Dermis blood vessel endothelial cell (primary cell): ENCODE results near the gene HEPN1. TPM values are rescaled to one million over a fixed set of nuclear protein-coding genes. Genes with fewer than 3 reads are reported as not detected.

ENCODE experiments used
- DNase-seq: peaks from one replicate; pipeline ENCODE4 v3.0.0; 2010
- total RNA-seq: library from RNA; depleted of rRNA; stranded (reverse); fragments of >200 nt; gene quantifications from 2 replicates; pipeline ENCODE4 v1.2.3, GENCODE V29; 2014

The HEPN1 gene
- total RNA-seq, 1 donor from 2014 or later = not detected

DNA sequence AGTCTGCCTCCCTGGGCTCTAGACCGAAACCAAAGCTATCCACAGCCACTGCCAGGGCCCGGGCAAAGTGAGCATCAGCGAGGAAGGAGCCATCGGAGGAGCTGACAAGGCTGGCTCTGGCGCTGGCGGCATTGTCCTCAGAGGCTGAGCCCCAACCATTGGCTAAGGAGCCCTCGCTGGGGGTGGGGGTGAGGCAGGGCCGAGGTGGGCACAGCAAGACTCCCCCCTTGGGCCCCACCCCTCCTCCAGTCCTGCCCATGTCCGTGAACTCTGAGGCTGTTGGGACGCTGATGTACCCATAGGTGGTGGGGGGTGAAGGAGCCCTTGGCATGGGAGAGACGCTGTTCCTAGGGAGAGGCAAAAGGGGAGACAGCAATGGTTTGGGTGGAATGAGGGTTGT lies 32.6 kb upstream of the HEPN1 start:
- DNase-seq = no peak

DNA sequence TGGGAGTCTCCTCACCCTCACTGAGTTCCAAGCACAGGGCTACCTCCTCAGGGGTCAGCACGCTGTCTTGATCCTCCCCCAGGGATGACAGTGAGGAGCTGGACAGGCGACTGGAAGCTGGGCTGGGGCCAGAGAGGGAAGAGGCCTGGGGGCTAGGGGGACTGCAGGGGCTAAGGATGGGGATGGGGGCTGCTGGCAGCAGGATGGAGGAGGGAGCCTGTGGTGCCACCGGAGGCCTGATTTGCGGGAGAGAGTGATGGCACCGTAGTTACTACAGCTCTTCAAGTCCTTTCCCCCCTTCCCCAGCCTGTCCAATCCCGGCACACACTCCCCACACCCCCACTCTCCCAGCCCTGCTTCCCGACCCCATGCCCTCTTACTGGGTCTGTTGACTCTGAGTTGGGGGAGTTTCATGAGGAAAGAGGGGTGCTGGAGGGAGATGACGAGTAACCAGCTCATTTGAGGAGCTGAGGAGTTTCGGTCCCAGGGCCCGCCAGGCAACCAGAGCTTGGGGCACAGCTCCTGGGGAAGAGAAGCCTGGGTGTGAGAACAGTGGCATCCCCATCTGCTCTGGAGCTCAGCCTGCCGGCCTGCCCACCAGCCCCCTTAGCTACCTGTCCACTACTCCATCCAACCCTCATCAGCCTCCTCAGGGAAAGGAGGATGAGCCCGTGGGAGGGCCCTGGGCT lies 31.9 kb upstream of the HEPN1 start:
- DNase-seq = no peak

DNA sequence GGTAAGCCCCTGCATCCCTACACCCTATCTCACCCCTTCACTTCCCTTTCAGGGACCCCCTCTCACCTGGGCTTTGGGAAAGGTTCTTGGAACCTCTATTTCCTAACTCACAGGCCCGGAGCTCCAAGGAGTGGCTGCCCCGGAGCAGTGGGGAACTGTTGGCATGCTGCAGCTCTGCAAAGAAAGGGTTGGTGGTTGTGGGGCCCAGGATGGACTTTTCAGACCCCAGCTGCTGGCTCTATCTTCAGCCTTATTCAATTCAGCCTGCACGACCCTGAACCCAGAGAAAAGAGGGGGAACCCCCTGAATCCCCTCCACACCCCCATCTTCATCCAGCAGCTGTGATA lies 31.4 kb upstream of the HEPN1 start:
- DNase-seq = no peak

GRCh38 chr11:124889191-124890091 lies 29.6 kb upstream of the HEPN1 start:
- DNase-seq = no peak

GRCh38 chr11:124890151-124890550 lies 28.9 kb upstream of the HEPN1 start:
- no peak for DNase-seq

DNA sequence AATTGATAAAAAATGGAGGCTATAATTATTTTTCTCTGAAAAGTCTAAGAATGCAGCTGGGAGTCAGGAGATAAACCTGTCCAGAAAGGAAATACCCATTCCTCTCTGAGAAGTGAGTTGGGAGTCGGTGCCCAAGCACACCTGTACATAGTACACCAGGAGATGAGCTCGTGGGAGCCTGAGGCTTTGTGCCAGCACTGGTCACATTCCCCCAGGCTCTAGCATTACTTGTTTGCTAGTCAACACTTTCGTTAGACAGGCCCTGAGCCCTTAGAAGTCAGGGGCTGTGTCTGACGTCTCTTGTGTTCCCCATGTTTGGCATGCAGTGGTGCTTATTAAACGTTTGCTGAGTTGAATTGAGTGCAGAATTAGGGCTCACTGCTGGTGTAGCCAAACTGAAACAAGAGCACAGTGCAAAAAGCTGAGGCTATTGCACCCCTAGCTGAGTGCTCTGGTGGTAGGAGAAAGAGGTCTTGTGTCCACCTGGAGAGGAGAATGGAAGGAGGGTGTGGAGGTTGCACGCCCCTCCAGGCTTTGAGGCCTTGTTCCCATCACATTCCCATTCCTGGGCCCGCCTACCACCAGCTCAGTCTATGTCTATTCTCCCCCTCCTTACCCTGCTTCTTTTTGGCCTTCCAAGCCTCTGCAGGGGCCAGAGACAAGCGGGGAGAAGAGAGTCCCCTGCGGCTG lies 28.2 kb upstream of the HEPN1 start:
- no peak for DNase-seq

DNA sequence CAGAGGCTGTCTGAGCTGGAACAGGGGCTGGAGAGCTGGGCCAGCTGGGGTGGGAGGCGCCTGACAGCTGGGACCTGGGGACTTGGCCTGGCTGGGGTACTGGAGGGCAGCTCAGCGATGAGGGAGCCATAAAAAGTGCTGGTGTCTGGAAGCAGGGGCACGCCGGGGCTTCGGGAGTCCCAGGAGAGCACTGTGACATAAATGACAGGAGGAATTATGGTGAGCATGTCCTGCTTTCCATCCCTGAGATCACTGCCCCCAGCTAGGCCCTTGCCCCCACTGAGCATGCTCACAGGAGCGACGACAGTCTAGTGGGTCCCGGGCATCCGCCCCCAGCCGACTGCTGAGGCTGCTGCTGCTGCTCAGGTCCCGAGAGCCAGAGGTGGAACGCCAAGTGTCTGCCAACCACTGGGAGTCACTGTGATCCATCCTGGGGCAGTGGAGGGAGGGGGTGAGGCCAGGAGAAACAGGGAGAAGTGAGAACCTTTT lies 27.6 kb upstream of the HEPN1 start:
- DNase-seq = peak; percentile 7

DNA sequence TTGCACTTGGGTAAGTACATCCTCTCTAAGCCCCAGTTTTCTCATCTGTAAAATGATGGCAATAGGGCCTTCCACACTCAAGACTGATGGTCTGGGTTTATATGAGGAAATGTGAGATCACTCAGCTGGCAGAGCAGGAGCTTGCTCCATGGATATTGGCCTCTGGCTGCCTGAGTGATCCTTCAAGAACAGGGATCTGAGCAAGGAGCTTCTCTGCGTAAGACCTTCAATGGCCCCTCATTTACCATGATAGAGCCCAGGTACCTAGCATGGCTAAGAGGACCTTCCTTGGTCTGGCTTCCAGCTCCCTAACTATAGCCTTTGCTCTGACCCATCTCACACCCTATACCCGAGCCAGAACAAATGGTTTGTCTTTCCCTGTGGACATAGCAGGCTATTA lies 26.9 kb upstream of the HEPN1 start:
- no peak for DNase-seq

GRCh38 chr11:124892750-124893454 lies 26.1 kb upstream of the HEPN1 start:
- DNase-seq = peak; percentile 64

DNA sequence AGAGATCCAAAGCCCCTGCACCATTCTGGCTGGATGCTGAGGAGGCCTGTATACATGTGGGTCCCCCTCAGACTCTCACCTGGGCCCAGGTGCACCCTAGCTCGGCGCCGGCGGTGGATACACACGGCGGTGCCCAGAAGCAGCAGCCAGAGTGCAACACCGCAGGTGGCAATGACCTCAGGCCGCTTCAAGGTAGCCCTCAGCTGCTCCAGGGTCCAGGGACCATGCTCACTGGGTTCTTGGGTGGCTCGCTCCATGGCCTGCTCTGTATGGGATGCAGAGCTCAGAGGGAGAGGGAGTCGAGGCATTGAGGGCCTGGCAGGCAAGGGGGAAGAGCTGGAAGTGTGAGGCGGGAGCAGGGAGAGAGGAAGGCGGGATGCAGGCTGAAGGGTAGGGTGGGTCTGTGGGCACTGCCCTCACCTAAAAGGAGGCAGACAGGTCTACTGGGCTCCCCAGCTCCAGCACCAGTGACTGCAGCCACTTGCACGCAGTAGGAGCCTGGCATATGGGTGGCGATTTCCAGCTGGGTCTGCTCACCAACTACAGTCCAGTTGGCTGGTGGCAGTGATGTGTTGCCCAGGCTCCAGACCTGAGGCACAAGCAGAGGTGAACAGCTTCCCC lies 25.2 kb upstream of the HEPN1 start:
- no peak for DNase-seq

DNA sequence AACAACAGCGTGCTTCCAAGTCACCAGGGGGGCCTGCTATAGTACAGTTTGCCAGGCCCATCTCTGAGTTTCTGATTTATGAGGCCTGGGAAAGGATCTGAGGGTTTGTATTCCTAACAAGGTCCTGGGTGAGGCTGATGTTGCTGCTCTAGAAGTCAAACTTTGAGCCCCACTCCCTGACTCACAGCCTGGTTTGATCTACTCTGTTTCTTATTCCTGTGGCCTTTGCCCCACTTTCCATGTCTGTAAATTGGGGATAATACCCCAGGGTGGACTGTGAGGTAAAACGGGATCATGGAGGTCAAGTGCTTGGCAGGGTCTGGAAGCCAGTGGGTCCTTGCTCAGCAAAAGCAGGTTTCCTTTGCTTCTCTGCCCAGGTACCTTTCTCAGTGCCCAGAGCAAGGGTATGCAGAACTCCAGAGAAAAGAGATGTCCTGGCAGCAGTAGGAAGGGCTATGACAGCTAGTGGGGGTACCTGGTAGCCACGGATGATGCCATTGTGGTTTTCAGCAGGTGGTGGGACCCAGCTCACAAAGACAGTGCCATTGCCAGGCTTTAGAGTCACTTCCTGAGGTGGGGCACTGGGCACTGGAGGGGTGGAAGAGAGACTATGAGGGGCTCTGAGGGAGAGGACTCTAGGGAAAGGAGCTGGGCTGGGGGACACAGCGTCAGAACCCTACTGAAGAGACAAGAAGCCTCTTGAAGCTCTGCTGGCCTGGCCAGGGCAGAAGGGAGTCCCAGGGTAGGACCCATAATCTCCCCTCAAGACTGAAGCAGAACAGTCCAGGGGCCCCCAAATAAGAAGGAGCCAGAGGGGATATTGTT lies 24.2 kb upstream of the HEPN1 start:
- DNase-seq = no peak

DNA sequence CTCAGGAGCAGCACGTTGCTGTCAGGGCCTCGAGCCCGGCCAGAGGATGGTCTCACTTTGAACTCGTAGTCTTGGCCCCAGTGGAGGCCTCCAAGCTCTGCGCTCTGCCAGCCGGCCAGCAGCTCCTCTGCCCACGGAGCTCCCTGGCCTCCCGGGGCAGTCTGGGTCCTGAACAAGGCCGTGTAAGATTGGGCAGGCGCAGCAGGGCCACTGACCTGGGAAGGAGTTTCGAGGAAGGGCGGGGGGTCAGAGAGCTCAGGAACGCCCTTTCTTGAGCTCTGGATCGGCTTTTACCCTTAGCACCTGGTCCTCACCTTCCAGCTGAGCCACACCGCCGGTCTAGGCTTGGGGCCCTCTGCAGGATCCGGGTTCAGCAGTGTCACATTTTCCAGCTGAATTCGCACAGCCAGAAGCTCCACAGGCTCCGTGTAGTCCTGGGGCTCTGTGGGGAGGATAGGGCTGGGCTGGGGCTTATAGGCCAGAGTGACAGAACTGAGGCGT lies 23.5 kb upstream of the HEPN1 start:
- no peak for DNase-seq

DNA sequence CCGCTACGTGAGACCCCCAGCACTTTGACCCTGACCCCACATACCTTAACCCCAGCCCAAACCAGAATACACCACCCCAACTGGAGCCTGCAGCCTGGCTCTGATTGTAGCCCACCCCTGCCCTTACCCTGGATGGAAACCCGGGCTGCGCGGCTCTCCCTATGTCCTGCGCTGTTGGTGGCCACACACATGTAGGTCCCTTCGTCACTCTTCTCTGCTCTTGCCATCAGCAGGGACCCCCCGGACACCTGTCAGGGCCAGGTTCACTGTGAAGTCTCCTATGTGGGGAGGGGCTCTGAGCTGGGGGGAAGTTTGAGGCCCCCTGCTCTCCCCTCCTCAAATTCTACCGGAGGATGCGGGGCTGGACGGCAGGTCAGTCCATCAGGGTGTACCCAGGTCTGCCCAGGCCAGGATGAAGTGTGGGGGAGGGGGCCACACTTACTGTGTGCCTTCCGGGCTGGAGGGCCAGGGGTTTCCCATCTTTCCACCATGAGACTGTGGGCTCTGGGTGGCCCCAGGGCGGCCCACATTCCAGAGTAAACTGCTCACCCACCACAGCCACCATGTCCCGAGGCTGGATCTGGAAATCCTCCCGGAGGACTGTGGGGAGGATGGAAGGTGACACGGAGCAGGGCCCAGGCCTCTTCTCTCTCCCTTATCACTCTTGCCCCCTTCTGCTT lies 22.8 kb upstream of the HEPN1 start:
- peak; percentile 30 for DNase-seq

GRCh38 chr11:124896821-124897391 lies 22.1 kb upstream of the HEPN1 start:
- peak; percentile 29 for DNase-seq

DNA sequence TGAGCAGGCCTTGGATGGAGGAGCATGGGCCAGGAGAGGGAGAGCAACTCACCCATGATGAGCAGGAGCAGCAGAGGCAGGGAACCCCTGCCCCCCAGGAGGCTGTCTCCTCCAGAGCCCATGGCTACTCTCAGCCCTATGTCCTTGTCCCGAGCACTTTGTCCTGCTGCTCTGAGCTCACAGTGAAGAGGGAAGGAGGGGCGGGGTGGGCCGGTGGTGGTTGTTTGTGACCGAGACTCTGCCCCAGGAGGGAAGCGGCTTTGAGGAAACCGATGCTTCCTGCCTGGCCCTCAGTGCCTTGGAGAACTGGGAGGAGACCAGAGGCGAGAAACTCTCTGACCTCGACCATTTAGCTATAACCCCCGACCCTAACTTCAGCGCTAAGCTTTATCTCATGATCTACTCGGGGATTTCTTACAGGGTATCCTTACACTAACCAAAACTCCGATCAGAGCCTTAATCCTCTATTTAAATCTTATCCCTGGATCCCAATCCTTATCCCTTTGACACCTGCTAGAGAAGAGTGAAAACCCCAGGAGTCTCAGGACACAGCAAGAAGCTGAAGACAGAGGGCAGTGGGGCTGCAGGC lies 21.3 kb upstream of the HEPN1 start, which contains the start of gene ROBO4:
Gene ROBO4, minus strand, starts transcription at position 192 of the 589 bp plus-strand sequence. Its CDS starts 70 bp downstream, at position 122.
- peak; percentile 84 for DNase-seq

GRCh38 chr11:124898263-124898680 lies 20.8 kb upstream of the HEPN1 start:
- peak; percentile 80 for DNase-seq

GRCh38 chr11:124898711-124899110 lies 20.3 kb upstream of the HEPN1 start:
- peak; percentile 92 for DNase-seq

- peak; percentile 62 for DNase-seq
Measured at GRCh38 chr11:124899383-124900145, 19.5 kb upstream of the HEPN1 start.

- peak; percentile 89 for DNase-seq
Measured at GRCh38 chr11:124900464-124900863, 18.6 kb upstream of the HEPN1 start.
